T-helper 2 cell treated with Interferon-gamma antibody and Interleukin-4, amounts not matched to agents 5 μg/mL and 100 μg/mL, for 36 hours (primary cell): ENCODE results near the gene NUDT7.
A peak's percentile ranks its signal among the peaks of the same experiment; 100 is the strongest.

ENCODE experiments used
- DNase-seq: peaks from one replicate; pipeline ENCODE4 v3.0.0; 2021; ENCODE audit warnings: low spot score
- H3K27ac Mint-ChIP-seq: one replicate; pipeline ENCODE4 v1.8.0; 2021; ENCODE audit warnings: mild to moderate bottlenecking, mixed read lengths
- H3K27me3 Mint-ChIP-seq: one replicate; pipeline ENCODE4 v1.8.0; 2021; ENCODE audit warnings: low read depth, mixed read lengths
- H3K36me3 Mint-ChIP-seq: one replicate; pipeline ENCODE4 v1.8.0; 2021; ENCODE audit warnings: low read depth, mixed read lengths
- H3K4me1 Mint-ChIP-seq: one replicate; pipeline ENCODE4 v1.8.0; 2021; ENCODE audit warnings: low read depth, mixed read lengths
- H3K4me3 Mint-ChIP-seq: one replicate; pipeline ENCODE4 v1.8.0; 2022; ENCODE audit warnings: mild to moderate bottlenecking, moderate library complexity, mixed read lengths
- H3K9me3 Mint-ChIP-seq: one replicate; pipeline ENCODE4 v1.8.0; 2021; ENCODE audit warnings: mixed read lengths

Gene NUDT7

DNA sequence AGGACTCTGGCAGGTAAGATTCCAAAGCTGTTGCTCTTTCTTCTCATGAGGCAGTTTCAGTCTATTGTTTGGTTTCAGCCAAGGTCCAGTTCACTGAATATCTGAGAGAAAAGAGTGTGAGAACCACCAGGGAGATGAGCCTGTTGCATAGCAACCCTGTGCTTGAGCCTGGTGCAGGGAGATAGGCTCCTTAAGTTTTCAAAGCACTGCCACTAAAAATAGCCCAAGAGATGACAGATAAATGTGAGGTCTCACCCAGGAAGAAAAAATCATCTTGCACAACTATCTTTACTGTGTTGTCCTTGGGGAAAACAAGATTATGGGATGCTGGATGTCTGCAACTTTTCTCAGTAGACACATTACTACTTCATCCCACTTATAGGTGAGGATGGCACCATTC is 26.2 kb upstream of the NUDT7 start:
- Mint-ChIP-seq H3K27me3 (peaks cover 3% of the 10 kb centered on the region), H3K27ac (no peak overlapping the region), H3K4me1 (no peaks in the 10 kb centered on the region), H3K9me3 (no peaks in the 10 kb centered on the region), H3K36me3 (no peaks in the 10 kb centered on the region), H3K4me3 (no peak overlapping the region)
- DNase-seq: no peak

DNA sequence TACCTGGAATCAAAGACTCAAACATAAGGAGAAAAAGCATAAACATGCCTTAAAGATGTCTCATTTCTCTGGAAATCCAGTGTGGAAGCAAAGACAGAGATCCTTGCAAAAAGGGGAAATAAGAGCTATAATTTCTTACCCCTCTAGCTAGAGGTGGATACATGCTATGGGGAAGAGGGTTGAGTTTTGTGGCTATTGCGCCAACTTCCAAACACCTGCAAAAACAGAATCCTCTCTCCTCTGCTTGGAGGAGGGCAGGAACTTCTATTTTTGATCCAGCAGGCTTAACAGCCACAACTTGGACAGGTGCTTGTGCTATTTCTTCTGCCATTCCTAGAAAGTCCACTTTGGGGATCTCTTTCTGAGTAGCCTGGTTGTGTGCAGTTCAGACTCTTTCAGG is 21.5 kb upstream of the NUDT7 start:
- no peak overlapping the region for H3K4me3 Mint-ChIP-seq
- H3K36me3 Mint-ChIP-seq: no peaks in the 10 kb centered on the region
- H3K9me3 Mint-ChIP-seq: no peaks in the 10 kb centered on the region
- peaks cover 5% of the 10 kb centered on the region for H3K27me3 Mint-ChIP-seq
- H3K4me1 Mint-ChIP-seq: no peaks in the 10 kb centered on the region
- no peak for DNase-seq
- no peak overlapping the region for H3K27ac Mint-ChIP-seq

DNA sequence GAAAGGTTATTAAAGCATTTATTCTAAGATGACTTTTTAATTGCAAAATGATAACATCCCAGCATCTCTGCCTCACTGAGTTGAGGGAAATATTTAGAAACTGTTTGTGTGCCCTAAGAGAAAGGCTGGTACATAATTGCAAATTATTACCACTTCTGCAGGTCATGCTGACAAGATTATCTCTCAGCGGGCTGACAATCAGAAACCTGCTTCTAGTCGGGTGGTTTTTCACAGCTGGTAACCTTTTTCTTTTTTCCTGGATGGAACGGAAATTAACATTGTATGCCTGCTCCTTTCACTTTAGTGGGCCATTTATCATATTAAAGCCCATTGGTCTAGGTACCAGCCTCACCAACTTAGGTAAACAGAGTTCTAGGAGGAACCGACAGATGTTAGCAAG is 17.0 kb upstream of the NUDT7 start:
- peaks cover 2% of the 10 kb centered on the region for H3K27me3 Mint-ChIP-seq
- no peak overlapping the region for H3K27ac Mint-ChIP-seq
- H3K36me3 Mint-ChIP-seq: no peaks in the 10 kb centered on the region
- no peak for DNase-seq
- H3K4me1 Mint-ChIP-seq: no peaks in the 10 kb centered on the region
- H3K9me3 Mint-ChIP-seq: no peaks in the 10 kb centered on the region
- no peak overlapping the region for H3K4me3 Mint-ChIP-seq

DNA sequence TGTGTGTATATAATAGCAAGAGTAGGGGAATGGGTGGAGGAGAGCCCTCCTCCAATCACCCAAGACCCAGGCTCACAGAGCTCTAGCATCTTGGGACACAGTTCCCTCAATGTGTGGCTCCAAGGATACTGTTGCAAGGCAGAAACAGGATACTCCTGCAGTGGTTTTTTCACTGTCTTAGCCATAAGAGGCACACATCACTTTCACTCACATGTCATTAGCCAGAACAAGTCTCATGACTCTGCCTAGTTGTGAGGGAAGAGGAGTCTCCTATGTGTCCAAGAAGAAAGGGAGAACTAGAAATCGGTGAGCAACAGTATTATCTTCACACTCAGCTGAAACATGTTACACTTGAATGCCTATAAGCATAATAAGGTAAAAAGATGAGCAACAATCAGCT is 11.1 kb upstream of the NUDT7 start:
- H3K36me3 Mint-ChIP-seq: no peaks in the 10 kb centered on the region
- no peak overlapping the region for H3K27ac Mint-ChIP-seq
- no peaks in the 10 kb centered on the region for H3K27me3 Mint-ChIP-seq
- no peaks in the 10 kb centered on the region for H3K9me3 Mint-ChIP-seq
- no peak overlapping the region for H3K4me3 Mint-ChIP-seq
- DNase-seq: no peak
- H3K4me1 Mint-ChIP-seq: peaks cover 1% of the 10 kb centered on the region

DNA sequence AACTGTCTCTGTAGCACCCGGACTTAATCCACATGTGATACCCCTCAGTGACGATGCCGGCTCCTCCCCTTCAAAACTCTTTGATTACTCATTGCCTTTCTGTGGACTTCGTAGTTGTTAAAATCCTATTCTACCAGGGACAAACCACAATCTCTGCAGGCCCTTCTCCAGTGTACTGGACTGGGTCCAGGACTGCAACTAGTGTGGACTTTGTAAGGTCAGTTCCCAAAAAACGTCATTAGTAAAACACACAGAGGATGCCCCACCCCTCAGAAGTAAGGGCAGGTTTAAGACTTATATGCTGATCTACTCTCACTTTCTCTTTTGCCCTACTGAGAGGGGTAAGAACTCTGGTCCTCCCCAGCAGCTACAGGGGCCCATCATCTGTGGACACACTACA is 10.5 kb upstream of the NUDT7 start:
- H3K36me3 Mint-ChIP-seq: no peaks in the 10 kb centered on the region
- no peak for DNase-seq

DNA sequence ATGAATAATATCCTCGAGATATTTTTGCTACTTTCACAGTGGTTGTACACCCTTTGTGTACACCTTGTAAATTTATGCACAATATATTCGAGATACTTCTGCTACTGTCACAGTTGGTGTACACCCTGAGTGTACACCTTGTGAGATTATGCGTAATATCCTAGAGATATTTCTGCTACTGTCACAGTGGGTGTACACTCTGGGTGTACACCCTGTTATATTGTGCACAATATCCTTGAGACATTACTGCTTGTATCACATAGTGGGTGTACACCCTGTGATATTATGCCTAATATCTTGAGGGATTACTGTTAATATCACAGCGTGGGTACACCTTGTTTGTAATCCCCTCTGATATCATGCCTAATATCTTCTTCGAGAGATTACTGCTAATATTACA is 7.2 kb upstream of the NUDT7 start:
- H3K27me3 Mint-ChIP-seq: no peaks in the 10 kb centered on the region
- H3K36me3 Mint-ChIP-seq: no peaks in the 10 kb centered on the region
- H3K27ac Mint-ChIP-seq: no peak overlapping the region
- no peak overlapping the region for H3K4me3 Mint-ChIP-seq
- peaks cover 1% of the 10 kb centered on the region for H3K4me1 Mint-ChIP-seq
- no peaks in the 10 kb centered on the region for H3K9me3 Mint-ChIP-seq
- no peak for DNase-seq

More for the DNA sequence above, 10.5 kb upstream of the NUDT7 start:
- Mint-ChIP-seq H3K4me3 (no peak overlapping the region), H3K4me1 (peaks cover 1% of the 10 kb centered on the region), H3K27ac (no peak overlapping the region), H3K9me3 (no peaks in the 10 kb centered on the region), H3K27me3 (no peaks in the 10 kb centered on the region)

DNA sequence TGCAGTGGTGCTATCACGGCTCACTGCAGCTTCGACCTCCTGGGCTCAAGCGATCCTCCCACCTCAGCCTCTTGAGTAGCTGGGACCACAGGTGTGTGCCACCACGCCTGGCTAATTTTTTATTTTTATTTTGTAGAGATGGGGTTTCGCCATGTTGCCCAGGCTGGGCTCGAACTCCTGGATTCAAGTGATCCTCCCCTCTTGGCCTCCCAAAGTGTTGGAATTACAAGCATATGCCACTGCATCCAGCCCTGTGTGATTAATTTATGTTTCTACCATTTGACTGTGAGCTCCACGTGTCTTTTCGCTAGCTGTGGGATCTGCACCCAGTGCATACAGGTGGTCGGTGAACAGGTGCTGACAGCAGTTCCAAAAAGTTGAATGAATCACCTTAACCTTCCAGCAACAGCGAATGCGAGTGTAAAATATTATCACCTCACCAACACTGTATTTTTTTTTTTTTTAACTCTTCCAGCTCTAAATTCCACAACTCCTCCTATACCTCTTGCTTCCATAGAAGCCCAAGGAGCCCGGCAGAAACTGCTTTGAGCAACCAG is 484 bp upstream of the NUDT7 start:
- no peaks in the 10 kb centered on the region for H3K27me3 Mint-ChIP-seq
- peak overlapping the region; percentile 92 for H3K27ac Mint-ChIP-seq
- DNase-seq: no peak
- H3K4me1 Mint-ChIP-seq: peaks cover 10% of the 10 kb centered on the region
- H3K9me3 Mint-ChIP-seq: peaks cover 3% of the 10 kb centered on the region
- peaks cover 7% of the 10 kb centered on the region for H3K36me3 Mint-ChIP-seq
- peak overlapping the region; percentile 89 for H3K4me3 Mint-ChIP-seq

DNA sequence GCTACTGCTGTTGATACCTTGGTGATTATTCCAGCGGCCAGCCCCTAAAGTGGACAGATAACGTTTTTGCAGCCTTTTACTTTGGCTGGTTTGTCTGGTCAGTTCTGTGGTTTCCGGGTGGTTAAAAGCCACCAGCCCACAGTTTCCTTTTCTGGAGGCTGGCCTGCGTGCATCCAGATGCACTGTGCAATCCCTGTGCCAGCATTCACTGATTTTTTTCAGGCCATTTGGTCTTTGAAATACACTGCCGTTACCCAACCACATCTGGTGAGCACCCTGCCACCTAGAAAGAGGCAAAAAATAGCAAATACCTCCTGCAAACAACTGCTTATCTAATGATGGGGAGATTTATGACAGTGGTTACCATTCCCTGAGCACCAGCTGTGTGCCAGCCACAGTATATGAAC is 797 bp downstream of the NUDT7 start:
- peaks cover 6% of the 10 kb centered on the region for H3K9me3 Mint-ChIP-seq
- H3K36me3 Mint-ChIP-seq: peaks cover 9% of the 10 kb centered on the region
- peaks cover 10% of the 10 kb centered on the region for H3K4me1 Mint-ChIP-seq
- peak overlapping the region; percentile 89 for H3K4me3 Mint-ChIP-seq
- DNase-seq: peak; percentile 11
- peak overlapping the region; percentile 92 for H3K27ac Mint-ChIP-seq
- no peaks in the 10 kb centered on the region for H3K27me3 Mint-ChIP-seq

DNA sequence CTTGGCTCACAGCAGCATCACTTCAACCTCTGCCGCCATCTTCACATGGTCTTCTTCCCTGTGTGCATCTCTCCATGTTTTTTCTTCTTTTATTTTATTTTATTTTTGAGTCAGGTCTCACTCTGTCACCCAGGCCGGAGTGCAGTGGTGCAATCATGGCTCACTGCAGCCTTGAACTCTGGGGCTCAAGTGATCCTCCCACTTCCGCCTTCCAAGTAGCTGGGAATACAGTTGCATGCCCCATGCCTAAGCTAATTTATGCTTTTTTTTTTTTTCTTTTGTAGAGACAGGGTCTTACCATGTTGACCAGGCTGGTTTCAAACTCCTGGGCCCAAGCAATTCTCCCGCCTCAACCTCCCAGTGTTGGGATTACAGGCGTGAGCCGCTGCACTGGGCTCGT is 1.9 kb downstream of the NUDT7 start:
- H3K4me1 Mint-ChIP-seq: peaks cover 10% of the 10 kb centered on the region
- peaks cover 6% of the 10 kb centered on the region for H3K9me3 Mint-ChIP-seq
- H3K27ac Mint-ChIP-seq: no peak overlapping the region
- H3K4me3 Mint-ChIP-seq: peak overlapping the region; percentile 45
- no peaks in the 10 kb centered on the region for H3K27me3 Mint-ChIP-seq
- DNase-seq: no peak
- peaks cover 9% of the 10 kb centered on the region for H3K36me3 Mint-ChIP-seq

DNA sequence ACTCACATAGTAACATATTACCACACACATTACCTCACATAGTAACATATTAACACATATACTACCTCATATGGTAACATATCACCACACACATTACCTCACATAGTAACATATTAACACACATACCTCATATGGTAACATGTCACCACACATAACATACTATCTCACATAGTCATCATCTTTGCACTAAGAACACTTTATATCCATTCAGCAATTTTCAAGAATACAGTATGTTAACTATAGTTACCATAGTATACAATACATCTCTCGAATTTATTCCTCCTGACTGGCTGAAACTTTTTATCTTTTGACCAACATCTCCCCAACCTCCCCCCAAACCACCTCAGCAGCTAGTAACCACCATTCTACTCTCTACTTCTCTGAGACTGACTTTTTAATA is 7.6 kb downstream of the NUDT7 start:
- H3K4me1 Mint-ChIP-seq: no peaks in the 10 kb centered on the region
- no peak overlapping the region for H3K4me3 Mint-ChIP-seq
- no peak for DNase-seq
- H3K9me3 Mint-ChIP-seq: peaks cover 11% of the 10 kb centered on the region
- H3K27me3 Mint-ChIP-seq: no peaks in the 10 kb centered on the region
- H3K27ac Mint-ChIP-seq: no peak overlapping the region
- H3K36me3 Mint-ChIP-seq: peaks cover 13% of the 10 kb centered on the region

DNA sequence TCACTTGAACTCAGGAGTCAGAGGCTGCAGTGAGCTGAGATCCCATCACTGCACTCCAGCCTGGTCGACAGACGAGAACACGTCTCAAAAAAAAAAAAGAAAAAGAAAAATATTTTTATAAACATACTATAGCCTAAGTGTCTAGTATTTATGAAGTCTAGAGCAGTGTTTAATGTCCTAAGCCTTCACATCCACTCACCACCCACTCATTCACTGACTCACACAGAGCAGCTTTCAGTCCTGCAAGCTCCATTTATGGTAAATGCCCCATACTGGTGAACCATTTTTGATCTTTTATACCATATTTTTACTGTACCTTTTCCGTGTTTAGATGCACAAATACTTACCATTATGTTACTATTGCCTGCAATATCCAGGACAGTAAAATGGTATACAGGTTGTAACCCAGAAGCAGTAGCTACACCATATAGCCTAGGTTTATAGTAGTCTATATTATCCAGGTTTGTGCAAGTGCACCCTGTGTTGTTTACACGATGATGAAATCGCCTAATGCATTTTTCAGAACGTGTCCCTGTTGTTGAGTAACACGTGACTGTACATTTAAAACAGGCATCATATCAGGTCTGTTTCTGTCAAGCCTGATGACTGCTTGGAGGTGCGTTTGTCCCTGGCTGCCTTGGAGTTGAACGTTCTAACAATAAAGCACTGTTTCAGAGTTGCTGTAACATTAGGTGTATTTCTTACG is 10.1 kb downstream of the NUDT7 start:
- Mint-ChIP-seq H3K4me3 (no peak overlapping the region), H3K9me3 (peaks cover 5% of the 10 kb centered on the region), H3K4me1 (peaks cover 3% of the 10 kb centered on the region), H3K27me3 (no peaks in the 10 kb centered on the region), H3K36me3 (peaks cover 4% of the 10 kb centered on the region), H3K27ac (no peak overlapping the region)
- DNase-seq: no peak

DNA sequence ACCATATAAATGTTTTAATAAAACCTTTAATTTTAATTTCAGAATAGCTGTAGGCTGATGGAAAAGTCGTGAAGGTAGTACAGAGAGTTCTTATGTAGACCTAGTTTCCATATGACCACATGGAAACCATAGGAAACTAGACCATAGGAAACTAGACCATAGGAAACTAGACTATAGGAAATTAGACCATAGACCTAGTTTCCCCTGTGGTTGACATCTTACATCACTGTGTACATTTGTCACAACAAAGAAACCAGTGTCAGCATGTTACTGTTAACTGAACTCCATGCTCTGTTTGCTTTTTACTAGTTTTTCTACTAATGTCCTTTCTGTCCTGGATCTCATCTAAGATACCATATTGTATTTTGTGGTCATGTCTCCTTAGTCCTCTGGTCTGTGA is 14.6 kb downstream of the NUDT7 start:
- Mint-ChIP-seq H3K27ac (no peak overlapping the region), H3K4me3 (no peak overlapping the region), H3K27me3 (no peaks in the 10 kb centered on the region), H3K36me3 (no peaks in the 10 kb centered on the region), H3K4me1 (peaks cover 3% of the 10 kb centered on the region), H3K9me3 (peaks cover 5% of the 10 kb centered on the region)
- DNase-seq: no peak

DNA sequence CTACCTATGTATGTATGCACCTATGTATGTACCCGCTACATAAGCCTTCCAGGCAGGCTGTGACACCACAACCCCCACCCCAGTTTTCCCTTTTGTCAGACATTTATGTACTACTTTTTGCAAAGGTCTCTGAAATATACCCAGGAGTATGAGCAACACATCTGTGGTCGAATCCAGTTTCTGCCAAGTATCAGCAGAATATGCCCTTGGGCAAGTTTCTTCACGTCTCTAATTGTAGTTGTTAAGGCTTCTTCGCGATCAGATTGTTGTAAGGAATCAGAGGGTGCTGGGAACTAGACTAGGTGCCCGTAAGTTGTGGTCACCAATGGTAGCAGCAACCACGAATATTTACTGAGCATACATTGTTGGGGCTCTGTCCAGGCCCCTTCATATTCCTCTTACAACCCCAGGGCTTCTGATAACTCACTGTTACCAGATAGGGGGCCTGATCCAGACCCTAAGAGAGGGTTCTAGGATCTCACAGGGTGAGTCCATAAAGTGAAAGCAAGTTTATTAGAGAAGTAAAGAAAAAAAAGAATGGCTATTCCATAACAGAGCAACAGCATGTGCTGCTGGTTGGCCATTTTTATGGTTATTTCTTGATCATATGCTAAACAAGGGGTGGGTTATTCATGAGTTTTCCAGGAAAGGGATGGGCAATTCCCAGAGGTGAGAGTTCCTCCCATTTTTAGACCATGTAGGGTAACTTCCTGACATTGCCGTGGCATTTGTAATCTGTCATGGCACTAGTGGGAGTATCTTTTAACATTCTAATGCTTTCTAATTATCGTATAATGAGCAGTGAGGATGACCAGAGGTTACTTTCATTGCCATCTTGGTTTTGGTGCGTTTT is 16.6 kb downstream of the NUDT7 start:
- H3K4me3 Mint-ChIP-seq: no peak overlapping the region
- H3K36me3 Mint-ChIP-seq: no peaks in the 10 kb centered on the region
- H3K27me3 Mint-ChIP-seq: no peaks in the 10 kb centered on the region
- peaks cover 3% of the 10 kb centered on the region for H3K4me1 Mint-ChIP-seq
- H3K9me3 Mint-ChIP-seq: peaks cover 5% of the 10 kb centered on the region
- no peak overlapping the region for H3K27ac Mint-ChIP-seq
- DNase-seq: no peak

DNA sequence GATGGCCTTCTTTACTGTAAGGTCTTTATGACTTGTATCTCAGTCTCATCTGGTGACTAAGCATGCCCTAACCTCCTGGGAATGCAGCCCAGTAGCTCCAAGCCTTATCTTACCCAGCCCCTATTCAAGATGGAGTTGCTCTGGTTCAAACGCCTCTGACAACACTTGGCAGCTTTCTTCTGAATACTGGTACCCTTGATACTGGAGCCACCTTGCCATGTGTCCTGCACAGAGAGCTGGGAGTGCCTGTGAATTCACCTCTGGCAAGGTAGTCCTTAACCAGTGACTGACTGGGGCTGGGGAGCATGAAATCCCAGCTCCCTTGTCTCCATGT is 17.2 kb downstream of the NUDT7 start:
- H3K27me3 Mint-ChIP-seq: no peaks in the 10 kb centered on the region
- H3K9me3 Mint-ChIP-seq: peaks cover 2% of the 10 kb centered on the region
- peaks cover 3% of the 10 kb centered on the region for H3K4me1 Mint-ChIP-seq
- no peak for DNase-seq
- no peaks in the 10 kb centered on the region for H3K36me3 Mint-ChIP-seq
- no peak overlapping the region for H3K27ac Mint-ChIP-seq
- no peak overlapping the region for H3K4me3 Mint-ChIP-seq
